Endothelial cell of umbilical vein (primary cell): ENCODE data around the gene AMT. TPM values are rescaled to one million over a fixed set of nuclear protein-coding genes. Genes with fewer than 3 reads are reported as not detected.
"Not testable (repeated sequence)": the region's sequence is repeated elsewhere in the genome, so short reads cannot be mapped to it uniquely, and the experiment has no call there.

Experiments
- BruUV-seq: library from RNA; stranded (reverse); fragments of 400-500 nt; replicated peaks from 2 replicates; lab custom pipeline; 2021; lab: Mats Ljungman, UMichigan
- CTCF ChIA-PET: fragments of 300-600, 350-600 bp; sonication (Branson Sonifier 250); formaldehyde crosslinking; loops from one replicate; lab custom pipeline; 2021; ENCODE audit warnings: antibody characterized with exemption, inconsistent platforms; lab: Charles Lee
- POLR2A ChIA-PET: fragments of 300-600, 350-600 bp; sonication (Branson Sonifier 250); formaldehyde crosslinking; loops from one replicate; lab custom pipeline; 2021; ENCODE audit warnings: antibody characterized with exemption, inconsistent platforms; lab: Charles Lee
- DNase-seq: peaks from one replicate; pipeline ENCODE4 v3.0.0-alpha.2; 2011; ENCODE audit warnings: low read depth, low spot score
- FAIRE-seq: peaks from 2 replicates; lab custom pipeline; 2011; peaks lifted over from hg19 to GRCh38; lab: Jason Lieb, UNC
- H2AFZ ChIP-seq: 2 replicates; pipeline ENCODE4 v1.6.0; 2012; ENCODE audit warnings: low read depth, low read length, control low read depth, inconsistent platforms
- H3K27ac ChIP-seq: 2 replicates; pipeline ENCODE4 v1.5.1; 2011; ENCODE audit warnings: low read depth, mild to moderate bottlenecking, control low read depth, low read length, moderate library complexity; ENCODE audit not compliant: insufficient read depth
- H3K27me3 ChIP-seq, 2 experiments: 2 replicates each; pipeline versions ENCODE4 v1.6.0 to v1.6.1; 2011; ENCODE audit warnings: low read length in 2 of 2, mixed read lengths in 1 of 2; ENCODE audit not compliant: control insufficient read depth in 2 of 2, insufficient read depth in 2 of 2
- H3K36me3 ChIP-seq, 2 experiments: 2 replicates in 1 of 2; 3 replicates in 1 of 2; pipeline ENCODE4 v1.5.1; 2011; ENCODE audit warnings: low read length in 2 of 2, mild to moderate bottlenecking in 1 of 2, moderate library complexity in 1 of 2; ENCODE audit not compliant: control insufficient read depth in 2 of 2, insufficient read depth in 2 of 2; ENCODE audit errors: extremely low read depth in 1 of 2
- H3K4me1 ChIP-seq: 3 replicates; pipeline ENCODE4 v1.5.1; 2011; ENCODE audit warnings: mild to moderate bottlenecking, low read length; ENCODE audit not compliant: control insufficient read depth, insufficient read depth; ENCODE audit errors: extremely low read depth
- H3K4me2 ChIP-seq: 2 replicates; pipeline ENCODE4 v1.6.1; 2011; ENCODE audit warnings: low read length, control low read depth, mixed read lengths; ENCODE audit not compliant: insufficient read depth
- H3K4me3 ChIP-seq, 3 experiments: fragments of 200-600 bp in 1 of 3; sonication (generic), shearing (Covaris generic) in 1 of 3; replicated peaks in 1 of 3; 2 replicates each; pipeline ENCODE4 v1.5.1; 2011 to 2016; ENCODE audit warnings: control low read depth in 3 of 3, low read length in 3 of 3, mild to moderate bottlenecking in 2 of 3, inconsistent platforms in 1 of 3, low read depth in 1 of 3, moderate library complexity in 1 of 3; ENCODE audit not compliant: insufficient read depth in 1 of 3
- H3K79me2 ChIP-seq: 2 replicates; pipeline ENCODE4 v1.6.0; 2012; ENCODE audit warnings: low read length, inconsistent platforms; ENCODE audit not compliant: control insufficient read depth, insufficient read depth
- H3K9ac ChIP-seq: replicated peaks from 2 replicates; pipeline ENCODE3; 2011; ENCODE audit warnings: low read length, control low read depth; ENCODE audit not compliant: insufficient read depth; ENCODE audit errors: extremely low read depth
- H3K9me1 ChIP-seq: replicated peaks from 3 replicates; pipeline ENCODE4 v1.6.0; 2011; ENCODE audit warnings: mild to moderate bottlenecking, low read length; ENCODE audit not compliant: control insufficient read depth, insufficient read depth; ENCODE audit errors: extremely low read depth
- H3K9me3 ChIP-seq: replicated peaks from 2 replicates; pipeline ENCODE4 v1.5.1; 2012; ENCODE audit warnings: low read length, inconsistent platforms; ENCODE audit not compliant: control insufficient read depth, insufficient read depth
- H4K20me1 ChIP-seq: replicated peaks from 2 replicates; pipeline ENCODE3; 2011; ENCODE audit warnings: mild to moderate bottlenecking, low read length; ENCODE audit not compliant: control insufficient read depth, insufficient read depth; ENCODE audit errors: extremely low read depth
- CTCF ChIP-seq, 2 donors: IDR thresholded peaks; 1 replicate in 1 of 2; 2 replicates in 1 of 2; pipeline ENCODE4 v1.5.1; 2011; ENCODE audit warnings: low read length in 2 of 2, mild to moderate bottlenecking in 2 of 2, moderate library complexity in 2 of 2, control low read depth in 1 of 2, inconsistent platforms in 1 of 2, low read depth in 1 of 2; ENCODE audit not compliant: insufficient read depth in 1 of 2; ENCODE audit errors: extremely low read depth in 1 of 2
- EZH2 ChIP-seq: IDR thresholded peaks from 2 replicates; pipeline ENCODE4 v1.6.1; 2012; ENCODE audit warnings: borderline replicate concordance, low read depth, mild to moderate bottlenecking, moderate library complexity, low read length, inconsistent platforms; ENCODE audit not compliant: severe bottlenecking
- FOS ChIP-seq: IDR thresholded peaks from 2 replicates; pipeline ENCODE4 v1.6.1; 2011; ENCODE audit warnings: mild to moderate bottlenecking, low read length, moderate library complexity, borderline replicate concordance; ENCODE audit not compliant: insufficient read depth
- GATA2 ChIP-seq: IDR thresholded peaks from 2 replicates; pipeline ENCODE4 v1.7.0; 2011; ENCODE audit warnings: low read depth, mild to moderate bottlenecking, moderate library complexity, mixed read lengths, low read length; ENCODE audit not compliant: insufficient read length, insufficient read depth
- JUN ChIP-seq: IDR thresholded peaks from 2 replicates; pipeline ENCODE4 v1.6.1; 2011; ENCODE audit warnings: borderline replicate concordance, low read depth; ENCODE audit not compliant: insufficient read length, insufficient read depth
- POLR2A ChIP-seq: IDR thresholded peaks from 2 replicates; pipeline ENCODE4 v1.6.1; 2012; ENCODE audit warnings: low read depth, mild to moderate bottlenecking, control low read depth, low read length
- POLR2AphosphoS5 ChIP-seq: IDR thresholded peaks from 2 replicates; pipeline ENCODE4 v1.6.1; 2012; ENCODE audit warnings: low read depth, mild to moderate bottlenecking, control low read depth, low read length, moderate library complexity; ENCODE audit not compliant: insufficient read depth
- dilution Hi-C: fragments of 300-500 bp; cut with MboI; formaldehyde crosslinking; loops from one replicate; pipeline ENCODE4 v1.15.0; 2019; ENCODE audit warnings: low sequenced_read_pairs; ENCODE audit not compliant: extremely low pct_ligation_motif_present
- intact Hi-C: fragments of 100-400 bp; cut with micrococcal nuclease; formaldehyde crosslinking; loops from one replicate; pipeline ENCODE4 v1.10.0; 2022
- polyA plus RNA-seq, 4 experiments: library from polyadenylated mRNA; depleted of rRNA in 3 of 4; stranded (reverse) in 3 of 4; unstranded in 1 of 4; fragments of >200 nt; gene quantifications; 2 replicates each; pipeline versions ENCODE4 v1.2.1 to v1.2.3, GENCODE V29; 2011 to 2012; ENCODE audit warnings: missing spikeins in 1 of 4
- total RNA-seq: library from RNA; stranded (reverse); gene quantifications from 2 replicates; pipeline ENCODE4 v1.2.3, GENCODE V29; 2021
- TF ChIP-seq, protein P1 (sequence below): IDR thresholded peaks from 2 replicates; pipeline ENCODE4 v1.6.1; 2011; ENCODE audit not compliant: insufficient read depth, insufficient read length

AMT gene
- total and polyA plus RNA-seq, 2 donors (not counting 3 experiments of a cell fraction or from before 2014, with no cell fraction given) = 4.4 to 9.0 TPM

- DNase-seq, H3K9me1 ChIP-seq, FAIRE-seq, H3K9ac ChIP-seq, H2AFZ ChIP-seq, H3K4me3 ChIP-seq, H3K27ac ChIP-seq, H3K9me3 ChIP-seq, intact Hi-C loops, H3K27me3 ChIP-seq, H3K36me3 ChIP-seq, BruUV-seq, dilution Hi-C loops, H3K4me2 ChIP-seq: not testable (repeated sequence)
- ChIA-PET CTCF (interaction anchor here (1.0 kb wide), 2 partner anchors 44 to 65 kb away, joined by 3 read pairs; no protein-coding TSS in a partner anchor), POLR2A (interaction anchor here (0.7 kb wide), 1 partner anchor 384 kb away, joined by 3 read pairs; no protein-coding TSS in a partner anchor)
- Histone ChIP-seq H4K20me1 (peaks cover 30% of the 10 kb centered on the region), H3K4me1 (peaks cover 22% of the 10 kb centered on the region), H3K79me2 (peaks cover 98% of the 10 kb centered on the region)
These were observed 16.7 kb downstream of the AMT start for GRCh38 chr3:49405570-49405969.

- BruUV-seq = no TSS peak
- dilution Hi-C loops = no loop called here
- POLR2A ChIA-PET = interaction anchor here (1.0 kb wide), 1 partner anchor 8 kb away, joined by 4 read pairs; the partner anchor contains the start of genes RHOA and TCTA
These were observed 18.4 kb downstream of the AMT start for GRCh38 chr3:49403891-49404290.

More at GRCh38 chr3:49403891-49404290, 18.4 kb downstream of the AMT start:
- intact Hi-C loops = no loop called here
- no peak for FAIRE-seq
- CTCF ChIA-PET = no interaction called here
- Histone ChIP-seq H3K27me3 (no peaks in the 10 kb centered on the region), H3K27ac (no peak overlapping the region), H3K9ac (no peak overlapping the region), H3K79me2 (peaks cover 98% of the 10 kb centered on the region), H3K9me1 (no peaks in the 10 kb centered on the region), H2AFZ (no peak overlapping the region), H4K20me1 (peaks cover 22% of the 10 kb centered on the region), H3K4me3 (no peak overlapping the region), H3K36me3 (no peaks in the 10 kb centered on the region), H3K9me3 (no peaks in the 10 kb centered on the region), H3K4me1 (peaks cover 10% of the 10 kb centered on the region), H3K4me2 (no peak overlapping the region)
- TF ChIP-seq, protein P1, sequence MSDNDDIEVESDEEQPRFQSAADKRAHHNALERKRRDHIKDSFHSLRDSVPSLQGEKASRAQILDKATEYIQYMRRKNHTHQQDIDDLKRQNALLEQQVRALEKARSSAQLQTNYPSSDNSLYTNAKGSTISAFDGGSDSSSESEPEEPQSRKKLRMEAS = no peak
- no peak for TF ChIP-seq POLR2AphosphoS5
- TF ChIP-seq EZH2 = no peak
- no peak for TF ChIP-seq FOS
- no peak for TF ChIP-seq POLR2A
- TF ChIP-seq JUN = no peak
- no peak for TF ChIP-seq GATA2
- TF ChIP-seq CTCF (IDR thresholded peaks at IDR 0.05; ENCODE audit: extremely low read depth in 1 of 2, insufficient read depth in 1 of 2, low read depth in 1 of 2, low read length in 2 of 2) = no peak
- no peak for DNase-seq
